ENCODE measurements around the gene MED29. TPM values are rescaled to one million over a fixed set of nuclear protein-coding genes. Genes with fewer than 3 reads are reported as not detected.

The MED29 gene
- total RNA-seq, 1 donor from 2014 or later: 37.8 TPM

DNA sequence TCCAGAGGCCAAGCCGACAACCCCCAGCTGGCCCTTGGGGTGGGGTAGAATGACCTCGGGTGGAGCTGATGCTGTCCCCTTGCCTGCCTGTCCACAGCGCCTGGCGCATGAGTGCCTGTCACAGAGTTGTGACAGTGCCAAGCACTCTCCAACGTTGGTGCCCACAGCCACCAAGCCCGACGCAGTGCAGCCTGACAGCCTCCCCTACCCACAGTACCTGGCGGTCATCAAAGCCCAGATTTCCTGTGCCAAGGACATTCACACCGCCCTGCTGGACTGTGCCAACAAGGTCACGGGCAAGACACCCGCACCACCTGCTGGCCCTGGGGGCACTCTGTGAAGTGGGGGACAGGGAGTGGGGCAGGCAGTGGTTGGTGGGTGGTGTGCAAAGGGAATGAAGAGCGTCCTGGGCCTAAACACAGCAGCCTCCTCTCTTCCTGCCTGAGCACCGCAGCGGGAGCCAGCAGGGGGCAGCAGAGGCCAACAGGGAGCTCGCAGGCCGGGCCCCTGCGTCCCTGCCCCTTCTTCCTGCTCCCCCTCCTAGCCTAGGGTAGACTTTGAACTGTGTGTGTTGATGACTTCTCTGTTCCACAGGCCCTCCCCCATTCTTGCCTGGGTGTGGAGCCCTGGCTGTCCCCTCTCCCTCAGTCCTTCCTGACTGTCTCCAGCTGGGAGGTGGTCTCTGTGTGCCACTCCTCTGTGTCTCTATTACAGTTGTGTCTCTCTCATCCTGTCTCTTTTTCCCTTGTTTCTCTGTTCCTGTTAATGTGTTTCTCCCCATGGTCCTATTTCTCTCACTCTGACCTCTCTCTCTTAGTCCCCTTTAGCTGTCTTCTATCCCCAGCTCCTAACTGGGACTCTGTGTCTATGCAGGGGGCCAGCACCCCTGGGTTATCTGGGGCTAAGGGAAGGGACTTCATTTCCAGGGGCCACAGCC is 6.5 kb downstream of the MED29 start:
- TF ChIP-seq, protein P1, sequence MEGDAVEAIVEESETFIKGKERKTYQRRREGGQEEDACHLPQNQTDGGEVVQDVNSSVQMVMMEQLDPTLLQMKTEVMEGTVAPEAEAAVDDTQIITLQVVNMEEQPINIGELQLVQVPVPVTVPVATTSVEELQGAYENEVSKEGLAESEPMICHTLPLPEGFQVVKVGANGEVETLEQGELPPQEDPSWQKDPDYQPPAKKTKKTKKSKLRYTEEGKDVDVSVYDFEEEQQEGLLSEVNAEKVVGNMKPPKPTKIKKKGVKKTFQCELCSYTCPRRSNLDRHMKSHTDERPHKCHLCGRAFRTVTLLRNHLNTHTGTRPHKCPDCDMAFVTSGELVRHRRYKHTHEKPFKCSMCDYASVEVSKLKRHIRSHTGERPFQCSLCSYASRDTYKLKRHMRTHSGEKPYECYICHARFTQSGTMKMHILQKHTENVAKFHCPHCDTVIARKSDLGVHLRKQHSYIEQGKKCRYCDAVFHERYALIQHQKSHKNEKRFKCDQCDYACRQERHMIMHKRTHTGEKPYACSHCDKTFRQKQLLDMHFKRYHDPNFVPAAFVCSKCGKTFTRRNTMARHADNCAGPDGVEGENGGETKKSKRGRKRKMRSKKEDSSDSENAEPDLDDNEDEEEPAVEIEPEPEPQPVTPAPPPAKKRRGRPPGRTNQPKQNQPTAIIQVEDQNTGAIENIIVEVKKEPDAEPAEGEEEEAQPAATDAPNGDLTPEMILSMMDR (IDR thresholded peaks at IDR 0.05): peak; percentile 97 to 98 (median 97)
- peak in 1 of 2 donors; percentile 46 for TF ChIP-seq POLR2AphosphoS5 (IDR thresholded peaks at IDR 0.05; ENCODE audit: insufficient read depth in 1 of 2, low read depth in 1 of 2)
- TF ChIP-seq POLR2A (IDR thresholded peaks at IDR 0.05): no peak
- Histone ChIP-seq H3K36me3 (peaks cover 0 to 10% of the 10 kb centered on the region in 2 donors), H3K4me1 (peaks cover 54% of the 10 kb centered on the region), H3K9me3 (no peaks in the 10 kb centered on the region), H3K4me3 (peak overlapping the region in 1 of 2 donors; percentile 12), H3K27ac (peak overlapping the region; percentile 97), H3K27me3 (no peaks in the 10 kb centered on the region)
- intact Hi-C loops (cut with DNase I): loop anchor here (5.0 to 10.0 kb wide), 2 partner anchors 45 to 137 kb away; partner anchors contain the start of gene EID2B
- peak in 1 of 2 donors; percentile 92 for DNase-seq (ENCODE audit: extremely low spot score in 2 of 2)

DNA sequence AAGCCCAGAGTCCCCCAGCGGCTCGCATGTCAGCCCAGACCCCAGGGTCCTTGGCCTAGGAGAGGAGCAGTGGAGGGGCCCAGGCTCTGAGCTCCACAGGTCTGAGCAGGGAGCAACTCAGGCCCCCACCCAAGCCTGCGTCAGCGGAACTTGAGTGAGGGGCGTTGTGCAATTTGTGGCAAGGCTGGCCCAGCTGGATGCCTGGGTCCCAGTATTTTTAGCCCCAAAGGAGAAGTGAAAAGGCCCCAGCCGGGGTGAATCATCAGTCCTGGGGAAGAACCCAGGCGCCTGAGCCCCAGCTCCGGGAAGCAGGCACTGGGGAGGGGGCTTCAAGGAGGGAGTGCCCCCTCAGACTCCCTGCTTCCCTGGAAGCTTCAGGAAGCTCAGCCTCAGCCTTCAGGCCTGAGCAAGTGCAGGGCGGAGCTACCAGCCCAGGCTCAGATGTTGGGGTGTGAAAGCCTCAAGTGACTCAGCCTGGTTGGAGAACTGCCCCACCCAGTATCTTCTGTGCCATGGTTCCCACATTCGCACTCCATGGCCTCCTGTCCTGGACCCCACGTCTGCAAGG is 7.2 kb downstream of the MED29 start:
- H3K27ac ChIP-seq: peak overlapping the region; percentile 97
- intact Hi-C loops (cut with DNase I): loop anchor here (5.0 to 10.0 kb wide), 2 partner anchors 44 to 136 kb away; partner anchors contain the start of gene EID2B
- H3K9me3 ChIP-seq: no peaks in the 10 kb centered on the region
- H3K4me3 ChIP-seq: peak overlapping the region in 1 of 2 donors; percentile 12
- TF ChIP-seq POLR2AphosphoS5 (IDR thresholded peaks at IDR 0.05; ENCODE audit: insufficient read depth in 1 of 2, low read depth in 1 of 2) (peak; percentile 67 to 85), POLR2A (IDR thresholded peaks at IDR 0.05) (peak in 1 of 2 donors; percentile 14)
- TF ChIP-seq, protein P1 (IDR thresholded peaks at IDR 0.05): no peak
- peak in 1 of 2 donors; percentile 95 for DNase-seq (ENCODE audit: extremely low spot score in 2 of 2)
- H3K4me1 ChIP-seq: peaks cover 58% of the 10 kb centered on the region
- no peaks in the 10 kb centered on the region for H3K27me3 ChIP-seq
- H3K36me3 ChIP-seq: peaks cover 0 to 9% of the 10 kb centered on the region in 2 donors

GRCh38 chr19:39399668-39400050 is 8.5 kb downstream of the MED29 start:
- intact Hi-C loops (cut with DNase I): loop anchor here (5.0 to 10.0 kb wide), 2 partner anchors 43 to 135 kb away; partner anchors contain the start of gene EID2B
- no peak for TF ChIP-seq POLR2A (IDR thresholded peaks at IDR 0.05)
- TF ChIP-seq, protein P1 (IDR thresholded peaks at IDR 0.05): no peak
- TF ChIP-seq POLR2AphosphoS5 (IDR thresholded peaks at IDR 0.05; ENCODE audit: insufficient read depth in 1 of 2, low read depth in 1 of 2): no peak
- no peak for DNase-seq (ENCODE audit: extremely low spot score in 2 of 2)
- no peaks in the 10 kb centered on the region for H3K36me3 ChIP-seq
- H3K27ac ChIP-seq: peak overlapping the region; percentile 97
- peaks cover 60% of the 10 kb centered on the region for H3K4me1 ChIP-seq
- no peaks in the 10 kb centered on the region for H3K9me3 ChIP-seq
- H3K4me3 ChIP-seq: no peak overlapping the region
- H3K27me3 ChIP-seq: no peaks in the 10 kb centered on the region

- Histone ChIP-seq H3K36me3 (no peaks in the 10 kb centered on the region), H3K4me1 (peaks cover 64% of the 10 kb centered on the region), H3K27ac (peak overlapping the region; percentile 97), H3K9me3 (no peaks in the 10 kb centered on the region), H3K27me3 (no peaks in the 10 kb centered on the region), H3K4me3 (no peak overlapping the region)
- TF ChIP-seq, protein P1 (IDR thresholded peaks at IDR 0.05): no peak
- no peak for TF ChIP-seq POLR2A (IDR thresholded peaks at IDR 0.05)
- TF ChIP-seq POLR2AphosphoS5 (IDR thresholded peaks at IDR 0.05; ENCODE audit: insufficient read depth in 1 of 2, low read depth in 1 of 2): no peak
- intact Hi-C loops (cut with DNase I): no loop called here
- DNase-seq (ENCODE audit: extremely low spot score in 2 of 2): no peak
Observed at GRCh38 chr19:39400061-39400460, 8.9 kb downstream of the MED29 start.
